ENCODE measurements around the gene RAB12. TPM values are rescaled to one million over a fixed set of nuclear protein-coding genes. Genes with fewer than 3 reads are reported as not detected.

RAB12 gene
- total RNA-seq, 1 donor from 2014 or later, result 50.2 TPM

GRCh38 chr18:8673256-8674209 is 64.3 kb downstream of the RAB12 start:
- Histone ChIP-seq H3K4me1 (no peaks in the 10 kb centered on the region), H3K36me3 (no peaks in the 10 kb centered on the region), H3K27ac (no peak overlapping the region), H3K9me3 (no peaks in the 10 kb centered on the region), H3K27me3 (ENCODE audit: low read depth) (no peaks in the 10 kb centered on the region), H3K4me3 (no peak overlapping the region)
- DNase-seq (no peak), ATAC-seq (no peak)
- intact Hi-C loops (cut with DNase I), result no loop called here
- no peak for TF ChIP-seq CTCF (IDR thresholded peaks at IDR 0.05)

GRCh38 chr18:8675057-8675456 is 65.8 kb downstream of the RAB12 start:
- Histone ChIP-seq H3K9me3 (no peaks in the 10 kb centered on the region), H3K27ac (no peak overlapping the region), H3K4me1 (no peaks in the 10 kb centered on the region), H3K27me3 (ENCODE audit: low read depth) (no peaks in the 10 kb centered on the region), H3K4me3 (no peak overlapping the region), H3K36me3 (no peaks in the 10 kb centered on the region)
- intact Hi-C loops (cut with DNase I), result no loop called here
- ATAC-seq, result no peak
- no peak for DNase-seq
- TF ChIP-seq CTCF (IDR thresholded peaks at IDR 0.05), result no peak

- H3K4me3 ChIP-seq, result no peak overlapping the region
- intact Hi-C loops (cut with DNase I), result no loop called here
- no peaks in the 10 kb centered on the region for H3K4me1 ChIP-seq
- no peak for DNase-seq
- no peak for ATAC-seq
- H3K27ac ChIP-seq, result no peak overlapping the region
- no peaks in the 10 kb centered on the region for H3K9me3 ChIP-seq
- no peak for TF ChIP-seq CTCF (IDR thresholded peaks at IDR 0.05)
- no peaks in the 10 kb centered on the region for H3K27me3 ChIP-seq (ENCODE audit: low read depth)
- H3K36me3 ChIP-seq, result no peaks in the 10 kb centered on the region
Observed at GRCh38 chr18:8681196-8681595, 72.0 kb downstream of the RAB12 start.

- DNase-seq (no peak), ATAC-seq (no peak)
- H3K27me3 ChIP-seq (ENCODE audit: low read depth), result no peaks in the 10 kb centered on the region
- TF ChIP-seq CTCF (IDR thresholded peaks at IDR 0.05), result no peak
- H3K9me3 ChIP-seq, result no peaks in the 10 kb centered on the region
- no peak overlapping the region for H3K27ac ChIP-seq
- intact Hi-C loops (cut with DNase I), result no loop called here
- H3K4me3 ChIP-seq, result no peak overlapping the region
- H3K4me1 ChIP-seq, result no peaks in the 10 kb centered on the region
- no peaks in the 10 kb centered on the region for H3K36me3 ChIP-seq
Observed at GRCh38 chr18:8684577-8684976, 75.3 kb downstream of the RAB12 start.

GRCh38 chr18:8685141-8685913 is 76.1 kb downstream of the RAB12 start:
- H3K27ac ChIP-seq, result no peak overlapping the region
- intact Hi-C loops (cut with DNase I), result no loop called here
- no peak overlapping the region for H3K4me3 ChIP-seq
- no peaks in the 10 kb centered on the region for H3K27me3 ChIP-seq (ENCODE audit: low read depth)
- DNase-seq, result no peak
- H3K36me3 ChIP-seq, result no peaks in the 10 kb centered on the region
- no peaks in the 10 kb centered on the region for H3K4me1 ChIP-seq
- no peak for TF ChIP-seq CTCF (IDR thresholded peaks at IDR 0.05)
- no peak for ATAC-seq
- H3K9me3 ChIP-seq, result no peaks in the 10 kb centered on the region

All from lower lobe of right lung (tissue), 2 donors.